ENCODE measurements around the gene IMP3.

DNA sequence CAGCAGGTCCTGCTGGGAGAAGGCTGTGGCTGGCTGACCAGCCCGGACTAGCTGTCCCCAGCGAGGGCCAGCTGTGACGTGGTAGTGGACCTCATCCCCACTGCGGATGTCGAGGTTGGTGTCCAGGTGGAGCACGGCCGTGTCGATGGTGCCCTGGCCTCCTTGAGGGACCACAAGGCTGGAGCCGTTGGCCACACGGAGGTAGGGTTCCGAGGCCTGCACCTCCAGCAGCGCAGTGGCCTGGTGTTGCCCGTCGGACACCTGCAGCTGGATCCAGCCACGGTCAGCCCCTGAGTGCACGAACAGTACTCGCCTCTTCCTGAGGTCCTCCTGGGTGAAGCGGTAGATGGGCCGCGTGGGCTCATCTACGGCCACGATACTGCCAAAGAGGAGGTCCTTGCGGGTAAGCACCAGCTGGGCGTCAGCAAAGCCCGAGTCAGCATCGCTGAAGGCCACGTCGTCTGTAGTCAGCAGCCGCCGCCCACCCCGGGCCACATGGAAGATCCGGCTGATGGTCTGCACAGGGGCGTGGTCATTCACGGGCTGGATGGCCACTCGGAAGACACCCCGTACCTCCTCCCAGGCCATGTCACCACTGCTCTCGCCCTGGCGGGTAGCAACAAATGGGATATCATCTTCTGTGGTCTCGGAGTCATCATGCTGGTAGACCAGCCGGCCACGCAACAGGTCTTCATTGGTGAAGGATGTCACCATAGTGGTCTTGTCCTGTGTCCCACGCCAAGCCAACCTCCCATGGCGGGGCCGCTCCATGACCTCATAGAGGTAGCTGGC is 47.7 kb upstream of the IMP3 start:
- TF ChIP-seq, protein P1, sequence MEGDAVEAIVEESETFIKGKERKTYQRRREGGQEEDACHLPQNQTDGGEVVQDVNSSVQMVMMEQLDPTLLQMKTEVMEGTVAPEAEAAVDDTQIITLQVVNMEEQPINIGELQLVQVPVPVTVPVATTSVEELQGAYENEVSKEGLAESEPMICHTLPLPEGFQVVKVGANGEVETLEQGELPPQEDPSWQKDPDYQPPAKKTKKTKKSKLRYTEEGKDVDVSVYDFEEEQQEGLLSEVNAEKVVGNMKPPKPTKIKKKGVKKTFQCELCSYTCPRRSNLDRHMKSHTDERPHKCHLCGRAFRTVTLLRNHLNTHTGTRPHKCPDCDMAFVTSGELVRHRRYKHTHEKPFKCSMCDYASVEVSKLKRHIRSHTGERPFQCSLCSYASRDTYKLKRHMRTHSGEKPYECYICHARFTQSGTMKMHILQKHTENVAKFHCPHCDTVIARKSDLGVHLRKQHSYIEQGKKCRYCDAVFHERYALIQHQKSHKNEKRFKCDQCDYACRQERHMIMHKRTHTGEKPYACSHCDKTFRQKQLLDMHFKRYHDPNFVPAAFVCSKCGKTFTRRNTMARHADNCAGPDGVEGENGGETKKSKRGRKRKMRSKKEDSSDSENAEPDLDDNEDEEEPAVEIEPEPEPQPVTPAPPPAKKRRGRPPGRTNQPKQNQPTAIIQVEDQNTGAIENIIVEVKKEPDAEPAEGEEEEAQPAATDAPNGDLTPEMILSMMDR (IDR thresholded peaks at IDR 0.05) = no peak
- no peak for TF ChIP-seq POLR2A (IDR thresholded peaks at IDR 0.05)
